GM12878 (cell line): ENCODE measurements around the gene PRUNE1. TPM values are rescaled to one million over a fixed set of nuclear protein-coding genes. Genes with fewer than 3 reads are reported as not detected.

Source experiments
- ATF2 ChIP-seq: IDR thresholded peaks from 2 replicates; pipeline ENCODE4 v1.6.1; 2012; ENCODE audit warnings: low read length, inconsistent platforms
- CBX3 ChIP-seq: fragments of 200-600 bp; sonication (generic); IDR thresholded peaks from 2 replicates; pipeline ENCODE4 v1.6.1; 2016; ENCODE audit warnings: low read depth, borderline replicate concordance
- EED ChIP-seq: sonication (generic); IDR thresholded peaks from 2 replicates; pipeline ENCODE4 v1.6.1; 2016; ENCODE audit warnings: antibody characterized with exemption, low read depth
- IRF5 ChIP-seq: fragments of 450-650 bp; IDR thresholded peaks from 2 replicates; pipeline ENCODE4 v1.6.1; 2017; ENCODE audit warnings: borderline replicate concordance
- MEF2B ChIP-seq: fragments of 450-650 bp; IDR thresholded peaks from 2 replicates; pipeline ENCODE4 v1.6.1; 2018; ENCODE audit warnings: mild to moderate bottlenecking, moderate library complexity; ENCODE audit not compliant: partially characterized antibody, poor library complexity, severe bottlenecking
- MYC ChIP-seq: IDR thresholded peaks from 2 replicates; pipeline ENCODE4 v1.6.1; 2011; ENCODE audit warnings: mild to moderate bottlenecking, low read length, moderate library complexity, inconsistent platforms; ENCODE audit not compliant: insufficient read depth, insufficient replicate concordance, insufficient read length, severe bottlenecking
- NBN ChIP-seq: fragments of 450-650 bp; IDR thresholded peaks from 2 replicates; pipeline ENCODE4 v1.6.1; 2016
- NFYA ChIP-seq: IDR thresholded peaks from 2 replicates; pipeline ENCODE4 v1.6.1; 2011; ENCODE audit warnings: low read depth, mild to moderate bottlenecking, low read length, improper control_type of control experiment, borderline replicate concordance
- NR2C1 ChIP-seq: fragments of 450-650 bp; IDR thresholded peaks from 2 replicates; pipeline ENCODE4 v1.6.1; 2017; ENCODE audit warnings: antibody characterized with exemption, mild to moderate bottlenecking, moderate library complexity
- NR2F1 ChIP-seq: fragments of 450-650 bp; conservative IDR thresholded peaks from 2 replicates; pipeline ENCODE4 v1.6.1; 2017; ENCODE audit warnings: mild to moderate bottlenecking
- RB1 ChIP-seq: fragments of 450-650 bp; formaldehyde crosslinking; IDR thresholded peaks from 2 replicates; pipeline ENCODE4 v1.6.1; 2017; ENCODE audit warnings: mild to moderate bottlenecking, borderline replicate concordance
- RCOR1 ChIP-seq: conservative IDR thresholded peaks from 2 replicates; pipeline ENCODE4 v1.6.1; 2012; ENCODE audit warnings: low read depth, low read length, improper control_type of control experiment
- SMAD5 ChIP-seq: IDR thresholded peaks from 2 replicates; pipeline ENCODE4 v1.6.1; 2016; ENCODE audit warnings: antibody characterized with exemption, low read depth
- TCF7 ChIP-seq: IDR thresholded peaks from 2 replicates; pipeline ENCODE4 v1.6.1; 2014; ENCODE audit warnings: antibody characterized with exemption, borderline replicate concordance
- YY1 ChIP-seq: IDR thresholded peaks from 2 replicates; pipeline ENCODE4 v1.6.1; 2011; ENCODE audit warnings: low read depth, mild to moderate bottlenecking, low read length
- ZBTB40 ChIP-seq: fragments of 450-650 bp; IDR thresholded peaks from 2 replicates; pipeline ENCODE4 v1.6.1; 2016; ENCODE audit warnings: mild to moderate bottlenecking, moderate library complexity, borderline replicate concordance
- polyA plus RNA-seq, 11 experiments: library from polyadenylated mRNA; depleted of rRNA in 4 of 11; unstranded in 6 of 11; stranded (reverse) in 5 of 11; fragments of >200 nt; fragmentation: Nextera tagmentation in 4 of 11; fragmentation: Illumina TruSeq in 1 of 11; extraction: Ambion mirVana in 4 of 11; extraction: Trizol in 1 of 11; gene quantifications; 1 replicate in 1 of 11; 2 replicates in 10 of 11; pipeline versions ENCODE4 v1.2.1 to v1.2.3, GENCODE V29; 2011 to 2016; ENCODE audit warnings: inconsistent platforms in 2 of 11, missing spikeins in 2 of 11, low read depth in 1 of 11
- total RNA-seq, 4 experiments: library from RNA; depleted of rRNA in 3 of 4; stranded (reverse); fragments of >200 nt in 3 of 4; fragmentation: Illumina TruSeq in 1 of 4; extraction: Trizol in 1 of 4; gene quantifications; 2 replicates each; pipeline versions ENCODE4 v1.2.1 to v1.2.3, GENCODE V29; 2013 to 2021
- TF ChIP-seq, protein P1 (sequence below): fragments of 450-650 bp; IDR thresholded peaks from 2 replicates; pipeline ENCODE4 v1.6.1; 2017; ENCODE audit warnings: mild to moderate bottlenecking, moderate library complexity
- TF ChIP-seq, protein P2 (sequence below): IDR thresholded peaks from 2 replicates; pipeline ENCODE4 v1.6.1; 2011; ENCODE audit warnings: borderline replicate concordance, low read depth, mild to moderate bottlenecking, moderate library complexity, mixed read lengths, low read length; ENCODE audit not compliant: insufficient read depth; ENCODE audit errors: extremely low read length

The PRUNE1 gene
- total and polyA plus RNA-seq, 10 of the 15 experiments (the other 5 are each of a cell fraction or from before 2014, with no cell fraction given): 4.7 to 24.5 (median 12.4) TPM

DNA sequence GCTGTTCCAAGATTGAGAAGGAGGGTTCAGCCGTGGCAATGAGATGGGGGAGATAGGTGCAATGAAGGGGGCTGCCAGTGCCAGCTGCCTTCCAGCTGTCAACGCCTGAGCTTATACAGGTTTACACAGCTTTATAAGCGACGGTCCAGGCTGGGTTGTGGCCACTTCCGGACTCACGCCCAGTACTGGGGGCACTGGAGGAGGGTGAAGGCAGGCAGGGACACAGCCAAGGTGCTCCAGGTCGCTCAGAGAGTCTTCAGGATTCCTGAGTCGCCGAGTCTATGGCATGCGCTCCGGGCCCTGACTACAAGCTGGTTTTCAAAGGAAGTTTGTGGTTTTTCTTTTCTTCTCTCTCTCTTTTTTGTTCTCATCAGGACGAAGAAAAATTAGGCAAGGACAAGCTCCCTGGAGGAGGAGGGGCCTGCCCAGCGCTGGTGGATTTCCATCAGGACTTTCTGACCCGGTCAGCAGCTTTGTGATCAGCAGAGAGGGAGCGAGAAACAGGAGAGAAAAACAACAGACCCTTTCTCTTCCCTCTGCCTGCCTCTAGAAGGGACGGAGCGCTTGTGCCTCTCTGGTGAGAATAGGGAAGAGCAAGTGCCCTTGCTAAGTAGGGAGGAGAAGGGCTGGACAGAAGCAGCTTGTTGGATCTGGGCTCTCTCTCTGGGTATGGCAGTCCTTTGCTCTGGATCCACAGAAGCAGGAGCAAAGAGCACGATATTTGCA is 1.8 kb upstream of the PRUNE1 start, which contains the start of gene MINDY1 (continued):
- peak; percentile 62 for TF ChIP-seq RB1
- TF ChIP-seq ZBTB40: peak; percentile 24; the same call in 1 of the 2 replicates
- TF ChIP-seq CBX3: no peak
- TF ChIP-seq SMAD5: no peak
- TF ChIP-seq, protein P1, sequence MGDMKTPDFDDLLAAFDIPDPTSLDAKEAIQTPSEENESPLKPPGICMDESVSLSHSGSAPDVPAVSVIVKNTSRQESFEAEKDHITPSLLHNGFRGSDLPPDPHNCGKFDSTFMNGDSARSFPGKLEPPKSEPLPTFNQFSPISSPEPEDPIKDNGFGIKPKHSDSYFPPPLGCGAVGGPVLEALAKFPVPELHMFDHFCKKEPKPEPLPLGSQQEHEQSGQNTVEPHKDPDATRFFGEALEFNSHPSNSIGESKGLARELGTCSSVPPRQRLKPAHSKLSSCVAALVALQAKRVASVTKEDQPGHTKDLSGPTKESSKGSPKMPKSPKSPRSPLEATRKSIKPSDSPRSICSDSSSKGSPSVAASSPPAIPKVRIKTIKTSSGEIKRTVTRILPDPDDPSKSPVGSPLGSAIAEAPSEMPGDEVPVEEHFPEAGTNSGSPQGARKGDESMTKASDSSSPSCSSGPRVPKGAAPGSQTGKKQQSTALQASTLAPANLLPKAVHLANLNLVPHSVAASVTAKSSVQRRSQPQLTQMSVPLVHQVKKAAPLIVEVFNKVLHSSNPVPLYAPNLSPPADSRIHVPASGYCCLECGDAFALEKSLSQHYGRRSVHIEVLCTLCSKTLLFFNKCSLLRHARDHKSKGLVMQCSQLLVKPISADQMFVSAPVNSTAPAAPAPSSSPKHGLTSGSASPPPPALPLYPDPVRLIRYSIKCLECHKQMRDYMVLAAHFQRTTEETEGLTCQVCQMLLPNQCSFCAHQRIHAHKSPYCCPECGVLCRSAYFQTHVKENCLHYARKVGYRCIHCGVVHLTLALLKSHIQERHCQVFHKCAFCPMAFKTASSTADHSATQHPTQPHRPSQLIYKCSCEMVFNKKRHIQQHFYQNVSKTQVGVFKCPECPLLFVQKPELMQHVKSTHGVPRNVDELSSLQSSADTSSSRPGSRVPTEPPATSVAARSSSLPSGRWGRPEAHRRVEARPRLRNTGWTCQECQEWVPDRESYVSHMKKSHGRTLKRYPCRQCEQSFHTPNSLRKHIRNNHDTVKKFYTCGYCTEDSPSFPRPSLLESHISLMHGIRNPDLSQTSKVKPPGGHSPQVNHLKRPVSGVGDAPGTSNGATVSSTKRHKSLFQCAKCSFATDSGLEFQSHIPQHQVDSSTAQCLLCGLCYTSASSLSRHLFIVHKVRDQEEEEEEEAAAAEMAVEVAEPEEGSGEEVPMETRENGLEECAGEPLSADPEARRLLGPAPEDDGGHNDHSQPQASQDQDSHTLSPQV: no peak
- TF ChIP-seq, protein P2, sequence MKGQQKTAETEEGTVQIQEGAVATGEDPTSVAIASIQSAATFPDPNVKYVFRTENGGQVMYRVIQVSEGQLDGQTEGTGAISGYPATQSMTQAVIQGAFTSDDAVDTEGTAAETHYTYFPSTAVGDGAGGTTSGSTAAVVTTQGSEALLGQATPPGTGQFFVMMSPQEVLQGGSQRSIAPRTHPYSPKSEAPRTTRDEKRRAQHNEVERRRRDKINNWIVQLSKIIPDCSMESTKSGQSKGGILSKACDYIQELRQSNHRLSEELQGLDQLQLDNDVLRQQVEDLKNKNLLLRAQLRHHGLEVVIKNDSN: no peak
- TF ChIP-seq ATF2: no peak
- no peak for TF ChIP-seq NFYA
- TF ChIP-seq TCF7: no peak
- TF ChIP-seq MYC: no peak
- TF ChIP-seq EED: no peak; the same call in 1 of the 2 replicates
- no peak for TF ChIP-seq YY1
- no peak for TF ChIP-seq IRF5
- TF ChIP-seq NR2C1: no peak
- TF ChIP-seq RCOR1: no peak
- TF ChIP-seq MEF2B: no peak
- TF ChIP-seq NR2F1: no peak
- no peak for TF ChIP-seq NBN
